Suppressor macrophage treated with lipopolysaccharide for 1 hour (primary cell): Measurements from ENCODE around the gene RPP25L.
A peak's percentile ranks its signal among the peaks of the same experiment; 100 is the strongest.

ENCODE experiments used
- DNase-seq, 3 donors: peaks; one replicate each; pipeline ENCODE4 v3.0.0-alpha.2; 2020 to 2022

Gene RPP25L

DNA sequence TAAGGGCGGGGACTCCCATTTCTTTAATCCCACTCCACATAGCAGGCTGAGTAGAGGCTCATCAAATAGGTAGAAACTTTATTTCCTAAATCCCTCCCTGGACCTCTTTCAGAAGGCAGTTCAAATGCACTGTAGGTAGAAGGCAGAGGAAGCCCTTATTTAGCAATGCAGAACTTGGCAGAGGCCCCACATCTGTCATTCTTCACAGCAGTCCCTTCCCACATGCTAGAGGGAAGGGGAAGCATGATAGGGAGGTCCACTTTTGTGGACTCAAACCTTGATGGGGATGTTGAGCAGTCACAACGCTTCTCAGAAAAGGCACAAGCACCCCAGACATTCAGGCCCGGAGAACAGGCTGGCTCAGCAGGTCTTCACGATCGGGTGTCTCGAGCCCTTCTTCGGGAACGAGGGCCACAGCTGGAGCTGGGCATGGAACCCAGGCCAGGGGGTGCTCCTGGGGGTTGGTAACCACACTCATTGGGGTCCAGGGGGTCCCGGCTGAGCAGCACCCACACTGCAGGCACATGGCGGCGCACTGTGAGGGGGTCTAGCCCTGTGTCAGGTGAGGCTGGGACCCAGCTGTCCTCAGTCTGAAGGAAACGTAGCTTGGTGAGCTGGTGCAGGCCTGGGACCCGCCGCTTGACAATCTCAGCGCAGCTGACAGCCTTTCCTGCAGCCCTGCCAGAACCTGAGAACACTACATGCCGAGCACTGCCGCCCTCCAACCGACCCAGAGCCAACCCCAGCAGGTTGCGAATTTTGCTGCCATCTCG is 1.3 kb downstream of the RPP25L start:
- DNase-seq = no peak

DNA sequence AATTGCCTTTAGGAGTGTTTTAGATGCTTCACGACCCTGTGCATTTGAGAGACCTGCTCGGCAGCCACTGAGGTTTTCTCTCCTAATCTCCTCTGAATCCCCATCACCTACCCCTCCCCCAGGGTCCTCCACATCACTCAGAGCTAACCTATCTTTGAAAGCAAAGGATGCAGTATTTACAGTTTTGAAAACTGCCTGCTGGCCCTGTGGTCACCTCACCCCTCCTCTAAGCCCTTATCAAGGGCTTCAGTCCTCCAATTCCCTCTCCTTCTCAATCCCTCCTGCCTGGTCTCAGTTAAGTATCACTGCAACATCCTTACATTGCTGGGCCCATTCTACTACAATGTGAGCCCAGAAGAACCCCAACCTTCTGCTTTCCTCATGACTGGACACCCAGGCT is 4.6 kb downstream of the RPP25L start:
- DNase-seq = no peak

DNA sequence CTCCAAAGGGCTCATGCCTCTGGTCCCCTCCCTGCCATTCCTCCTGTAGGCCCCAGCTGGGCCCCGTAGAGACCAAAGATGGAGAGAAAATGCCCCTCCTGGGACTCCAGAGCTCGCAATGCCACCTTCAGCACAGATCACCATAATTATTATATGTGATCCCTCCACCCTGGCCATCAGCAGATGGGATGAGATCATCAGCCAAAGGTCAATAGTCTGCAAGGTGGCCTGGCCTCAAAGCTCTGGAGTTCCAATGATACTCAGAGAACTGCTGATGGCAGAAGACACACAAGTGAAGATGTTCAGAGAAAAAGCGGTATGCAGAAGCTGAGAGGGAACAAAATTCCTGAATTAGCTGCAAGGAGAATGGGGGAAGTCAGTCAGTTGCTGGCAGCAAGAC is 5.0 kb downstream of the RPP25L start:
- no peak for DNase-seq

GRCh38 chr9:34606190-34606589 is 5.7 kb downstream of the RPP25L start:
- DNase-seq = no peak

DNA sequence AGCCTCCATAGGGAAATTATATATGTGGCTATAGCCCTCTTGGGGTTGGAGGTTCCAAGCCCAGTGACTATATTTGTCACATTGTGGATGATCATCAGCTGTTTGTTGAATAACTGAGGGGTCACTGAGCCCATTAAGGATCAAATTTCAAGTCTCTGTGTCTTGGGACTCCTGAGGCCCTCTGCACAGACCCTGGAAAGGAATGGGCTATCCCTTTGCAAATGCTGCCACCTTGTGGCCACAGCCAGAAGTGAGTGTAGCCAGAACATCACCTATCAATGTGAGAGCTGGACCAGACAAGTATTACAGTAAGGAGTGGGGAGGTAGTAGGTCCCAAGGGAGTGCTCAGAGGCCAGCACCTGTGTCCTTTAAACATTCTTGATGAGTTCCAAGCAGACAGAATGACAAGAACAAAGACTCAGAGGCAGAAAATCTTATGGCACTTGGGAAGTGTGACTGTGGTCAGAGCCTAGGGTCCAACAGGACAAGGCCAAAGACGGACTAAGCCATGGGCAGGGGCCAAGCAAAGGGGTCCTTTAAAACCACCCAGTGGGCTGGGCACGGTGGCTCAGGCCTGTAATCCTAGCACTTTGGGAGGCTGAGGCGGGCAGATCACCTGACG is 8.2 kb downstream of the RPP25L start:
- peak; percentile 81 to 86 (median 84) for DNase-seq

DNA sequence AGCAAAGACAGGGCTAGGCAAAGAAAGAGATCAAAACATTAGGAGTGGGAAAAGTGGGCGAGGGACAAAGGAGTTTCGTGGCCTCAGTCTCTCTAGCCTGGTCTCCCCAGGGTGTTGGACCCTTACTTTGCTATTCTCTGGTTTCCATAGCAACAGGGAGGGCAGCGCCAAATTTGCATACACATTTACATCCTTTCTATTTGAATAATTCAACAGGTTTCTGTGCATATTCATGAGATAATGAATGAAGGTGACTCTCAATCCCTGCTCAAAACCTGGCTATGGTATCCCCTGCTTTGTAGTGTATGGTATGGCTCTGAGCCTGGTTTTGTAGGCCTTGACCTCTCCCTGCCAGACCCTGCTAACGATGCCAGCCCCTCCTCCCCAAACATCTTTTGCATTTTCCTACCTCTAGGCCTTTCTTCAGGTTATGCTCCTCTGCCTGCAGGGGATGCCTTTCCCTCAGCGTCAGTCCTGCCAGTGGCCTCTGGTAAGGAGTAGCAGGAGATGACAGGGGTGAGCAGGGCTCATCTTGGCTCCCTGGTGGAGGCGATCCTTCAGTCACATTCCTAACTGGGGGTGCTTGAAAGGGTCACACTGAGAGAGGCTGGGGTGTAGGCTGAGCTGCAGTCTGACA is 9.8 kb downstream of the RPP25L start:
- DNase-seq = no peak

DNA sequence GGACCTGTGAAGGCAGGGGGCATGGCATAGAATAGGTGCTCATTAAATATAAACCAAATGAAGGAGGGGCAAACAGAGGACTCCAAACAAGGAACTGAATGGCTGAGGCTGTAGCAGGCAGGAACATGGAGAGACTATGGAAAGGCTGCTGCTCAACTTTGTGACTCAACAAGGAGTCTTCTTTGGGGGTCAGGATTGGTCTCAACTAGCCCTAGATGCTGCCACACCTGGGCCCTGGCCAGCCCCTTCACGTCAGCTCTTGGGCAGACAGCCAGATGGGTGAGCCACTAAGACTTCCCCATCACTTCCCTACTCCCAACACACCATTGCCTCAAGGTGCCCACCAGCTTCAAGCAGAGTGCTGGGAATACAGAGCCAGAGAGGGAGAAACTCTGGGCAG is 11.0 kb downstream of the RPP25L start:
- no peak for DNase-seq

- no peak for DNase-seq
These were observed 12.4 kb downstream of the RPP25L start for GRCh38 chr9:34599546-34599945.

- no peak for DNase-seq
These were observed 17.7 kb downstream of the RPP25L start for GRCh38 chr9:34594177-34594576.

- DNase-seq = peak; percentile 23 to 58 (median 42)
These were observed 18.8 kb downstream of the RPP25L start for GRCh38 chr9:34592895-34593601.

GRCh38 chr9:34591917-34592866 is 19.7 kb downstream of the RPP25L start:
- peak; percentile 64 to 71 (median 68) for DNase-seq

GRCh38 chr9:34591248-34591916 is 20.5 kb downstream of the RPP25L start:
- peak; percentile 83 to 94 (median 90) for DNase-seq

GRCh38 chr9:34590381-34591247 is 21.3 kb downstream of the RPP25L start:
- DNase-seq = peak; percentile 32 to 47 (median 39)

DNA sequence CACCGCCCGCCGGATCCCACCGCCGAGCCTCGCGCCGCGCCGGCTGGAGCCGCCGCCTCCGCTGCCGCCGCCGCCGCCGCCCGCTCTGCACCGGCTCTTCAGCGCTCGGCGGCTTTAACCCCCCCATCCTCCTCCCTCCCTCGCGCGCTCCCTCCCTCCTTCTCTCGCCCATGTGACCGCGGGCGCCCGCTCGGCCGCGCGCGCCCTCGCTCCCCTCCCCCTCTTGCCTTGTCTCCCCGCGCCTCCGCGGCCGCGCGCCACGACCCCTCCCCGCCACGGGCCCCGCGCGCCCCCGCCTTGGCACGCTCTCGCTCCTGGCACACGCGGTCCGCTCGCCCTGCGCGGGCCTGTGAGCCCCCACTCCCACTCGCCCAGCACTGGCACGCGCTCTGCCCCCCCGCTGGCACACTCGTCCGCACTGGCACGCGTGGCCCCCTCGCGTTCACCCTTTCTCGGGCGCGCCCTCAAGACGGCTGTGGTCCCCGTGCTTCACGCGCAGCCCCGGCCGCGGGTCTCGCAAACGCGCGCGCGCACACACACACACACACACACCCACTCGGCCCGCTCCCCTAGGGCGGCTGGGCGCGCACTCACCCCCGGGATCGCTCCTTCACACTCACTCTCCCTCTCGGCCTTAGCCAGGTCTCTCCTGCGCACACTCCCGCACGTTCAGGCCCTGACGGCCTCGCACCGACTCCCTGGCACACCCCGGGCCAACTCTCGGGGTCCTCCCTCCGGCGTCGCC is 22.1 kb downstream of the RPP25L start, which contains the start of gene CNTFR:
Gene CNTFR, minus strand, starts transcription at position 89 of the 745 bp plus-strand sequence. CDS start 20,743 bp downstream, outside the sequence.
- peak in 2 of 3 donors; percentile 22 to 45 for DNase-seq

- no peak for DNase-seq
These were observed 22.9 kb downstream of the RPP25L start for GRCh38 chr9:34588671-34589635.

- DNase-seq = no peak
These were observed 24.6 kb downstream of the RPP25L start for GRCh38 chr9:34587271-34587670.

GRCh38 chr9:34585946-34586669 is 25.8 kb downstream of the RPP25L start:
- no peak for DNase-seq

DNA sequence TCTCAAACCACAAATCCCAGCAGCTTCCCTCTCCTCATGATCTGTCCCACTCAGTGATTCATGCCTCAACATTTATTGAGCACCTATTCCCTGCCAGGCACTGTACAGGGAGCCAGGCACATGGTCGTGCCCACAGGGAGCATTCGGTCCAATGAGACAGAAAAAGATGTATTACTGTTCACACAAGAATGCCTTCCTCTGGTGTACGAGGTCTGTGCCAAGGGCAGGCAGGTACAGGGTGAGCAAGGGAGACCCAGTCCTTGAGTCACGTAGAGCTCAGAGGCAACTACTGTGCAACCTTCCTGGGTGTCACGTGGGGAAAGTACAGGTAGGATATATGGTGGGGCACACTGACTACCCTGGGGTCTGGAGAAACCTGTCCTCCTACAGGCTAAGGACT is 26.9 kb downstream of the RPP25L start:
- DNase-seq = no peak
